G401 (cell line): ENCODE data around the gene GRAMD1B. TPM values are rescaled to one million over a fixed set of nuclear protein-coding genes. Genes with fewer than 3 reads are reported as not detected.

Experiments
- DNase-seq: peaks from one replicate; pipeline ENCODE4 v3.0.0-alpha.2; 2015; ENCODE audit warnings: low spot score
- in situ Hi-C: cut with HindIII; loops from 2 replicates; pipeline ENCODE4 v1.10.0; 2016; ENCODE audit warnings: low sequenced_read_pairs, mixed read lengths
- total RNA-seq: library from RNA; depleted of rRNA; stranded (reverse); fragments of >200 nt; shearing (Covaris generic); gene quantifications from 2 replicates; pipeline ENCODE4 v1.2.3, GENCODE V29; 2014

Gene GRAMD1B
- total RNA-seq, 1 experiment from 2014 or later, result 31.0 TPM

- no peak for DNase-seq
- in situ Hi-C loops, result no loop called here
Measured at GRCh38 chr11:123408619-123409455, 21.2 kb upstream of the GRAMD1B start.

GRCh38 chr11:123409456-123410217 lies 20.4 kb upstream of the GRAMD1B start:
- DNase-seq, result no peak
- in situ Hi-C loops, result no loop called here

- no peak for DNase-seq
- in situ Hi-C loops, result no loop called here
Measured at GRCh38 chr11:123410218-123410549, 19.9 kb upstream of the GRAMD1B start.

GRCh38 chr11:123413636-123414035 lies 16.4 kb upstream of the GRAMD1B start:
- in situ Hi-C loops, result no loop called here
- no peak for DNase-seq

- in situ Hi-C loops, result no loop called here
Measured at GRCh38 chr11:123416566-123416965, 13.5 kb upstream of the GRAMD1B start.

GRCh38 chr11:123418351-123419114 lies 11.5 kb upstream of the GRAMD1B start:
- in situ Hi-C loops, result no loop called here

More at GRCh38 chr11:123416566-123416965, 13.5 kb upstream of the GRAMD1B start:
- DNase-seq, result no peak

GRCh38 chr11:123419731-123420452 lies 10.2 kb upstream of the GRAMD1B start:
- DNase-seq, result no peak
- in situ Hi-C loops, result no loop called here

More at GRCh38 chr11:123418351-123419114, 11.5 kb upstream of the GRAMD1B start:
- DNase-seq, result no peak

- in situ Hi-C loops, result no loop called here
- DNase-seq, result no peak
Measured at GRCh38 chr11:123421589-123421988, 8.5 kb upstream of the GRAMD1B start.

GRCh38 chr11:123425367-123425766 lies 4.7 kb upstream of the GRAMD1B start:
- in situ Hi-C loops, result no loop called here
- DNase-seq, result no peak

GRCh38 chr11:123426789-123427188 lies 3.3 kb upstream of the GRAMD1B start:
- no peak for DNase-seq
- in situ Hi-C loops, result no loop called here

GRCh38 chr11:123427405-123427804 lies 2.7 kb upstream of the GRAMD1B start:
- in situ Hi-C loops, result no loop called here
- no peak for DNase-seq

- no peak for DNase-seq
- in situ Hi-C loops, result no loop called here
Measured at GRCh38 chr11:123428116-123428715, 1.9 kb upstream of the GRAMD1B start.

- in situ Hi-C loops, result no loop called here
- DNase-seq, result no peak
Measured at GRCh38 chr11:123429336-123429735, 733 bp upstream of the GRAMD1B start.

GRCh38 chr11:123430721-123431497 lies 840 bp downstream of the GRAMD1B start:
- DNase-seq, result no peak
- in situ Hi-C loops, result no loop called here

GRCh38 chr11:123431619-123432018 lies 1.6 kb downstream of the GRAMD1B start:
- in situ Hi-C loops, result no loop called here

GRCh38 chr11:123434262-123434661 lies 4.2 kb downstream of the GRAMD1B start:
- peak; percentile 54 for DNase-seq
- in situ Hi-C loops, result no loop called here

More at GRCh38 chr11:123431619-123432018, 1.6 kb downstream of the GRAMD1B start:
- no peak for DNase-seq

GRCh38 chr11:123434911-123435310 lies 4.8 kb downstream of the GRAMD1B start:
- in situ Hi-C loops, result no loop called here
- peak; percentile 60 for DNase-seq
